GM18517 (cell line): ENCODE data around the gene SFPQ.
"Not testable (repeated sequence)": the region's sequence is repeated elsewhere in the genome, so short reads cannot be mapped to it uniquely, and the experiment has no call there.

Experiments
- ATAC-seq: cut with Tn5 transposase; IDR thresholded peaks from one replicate; pipeline ENCODE4 v1.9.1; 2021; ENCODE audit warnings: mild to moderate bottlenecking, moderate library complexity; ENCODE audit not compliant: unreplicated experiment

The SFPQ gene

DNA sequence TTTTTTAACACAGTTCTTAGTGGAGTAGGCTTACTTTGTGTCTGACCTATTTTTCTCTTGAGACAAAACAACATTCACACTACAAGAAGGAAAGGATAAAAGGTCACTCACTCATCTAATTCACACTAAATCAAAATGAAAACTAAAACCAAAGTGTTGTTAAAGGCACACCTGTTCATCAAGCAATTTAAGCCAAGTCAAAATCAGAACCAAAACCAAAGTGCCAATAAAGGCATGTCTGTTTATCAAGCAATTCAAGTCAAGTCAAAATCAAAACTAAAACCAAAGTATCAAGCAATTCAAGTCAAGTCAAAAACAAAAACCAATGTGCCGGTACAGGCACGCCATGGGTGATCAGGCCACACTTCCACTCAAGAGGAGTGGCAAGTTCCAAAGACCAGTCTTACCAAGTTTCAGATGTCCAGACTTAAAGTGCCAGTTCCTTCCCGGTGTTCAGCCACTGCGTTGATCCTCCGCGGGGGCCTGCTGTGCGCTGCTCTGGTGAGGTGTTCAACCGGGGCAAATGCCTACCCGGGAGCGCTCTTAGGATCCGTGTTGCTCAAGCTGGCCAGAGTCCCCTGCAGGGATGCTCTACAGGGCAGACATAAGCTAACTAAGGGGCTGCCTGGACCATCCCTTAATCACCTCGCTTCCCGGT lies 46.9 kb downstream of the SFPQ start:
- ATAC-seq = not testable (repeated sequence)

DNA sequence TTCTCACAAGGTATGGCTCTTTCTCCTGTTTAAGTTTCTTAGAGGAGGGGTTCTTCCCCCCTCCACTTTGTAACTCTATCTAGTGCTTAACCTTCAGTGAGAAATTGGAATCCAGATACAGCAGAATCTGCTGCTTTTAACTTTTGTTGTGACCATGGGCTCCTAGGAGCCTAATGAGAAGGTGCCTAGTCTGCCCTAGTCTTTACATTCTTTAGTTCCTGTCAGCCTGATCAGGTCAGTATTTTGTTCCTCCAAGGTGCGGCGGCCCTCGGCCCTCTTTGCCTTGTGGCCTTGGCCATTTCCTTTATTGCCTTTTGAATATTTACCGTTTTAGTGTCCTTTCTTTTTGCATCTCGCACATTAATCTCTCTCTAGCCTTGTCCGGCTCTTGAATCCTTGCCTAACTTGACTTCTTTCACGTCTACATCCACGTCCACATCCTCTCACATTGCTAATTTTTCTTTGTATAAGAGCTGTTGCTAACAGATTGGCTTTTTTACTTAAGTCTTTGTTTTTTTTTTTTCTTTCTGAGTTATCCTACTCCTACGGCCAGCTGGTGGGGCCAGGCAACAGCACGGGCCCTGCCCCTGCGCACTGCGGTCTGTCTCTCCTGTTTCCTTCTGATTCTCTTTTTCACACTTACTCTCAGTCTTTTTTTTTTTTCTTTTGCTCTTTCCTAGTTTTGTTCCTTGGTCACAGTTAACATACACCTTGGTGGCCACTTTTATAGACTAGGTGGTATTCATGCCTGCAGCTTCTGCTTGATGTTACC lies 49.0 kb downstream of the SFPQ start:
- no peak for ATAC-seq

DNA sequence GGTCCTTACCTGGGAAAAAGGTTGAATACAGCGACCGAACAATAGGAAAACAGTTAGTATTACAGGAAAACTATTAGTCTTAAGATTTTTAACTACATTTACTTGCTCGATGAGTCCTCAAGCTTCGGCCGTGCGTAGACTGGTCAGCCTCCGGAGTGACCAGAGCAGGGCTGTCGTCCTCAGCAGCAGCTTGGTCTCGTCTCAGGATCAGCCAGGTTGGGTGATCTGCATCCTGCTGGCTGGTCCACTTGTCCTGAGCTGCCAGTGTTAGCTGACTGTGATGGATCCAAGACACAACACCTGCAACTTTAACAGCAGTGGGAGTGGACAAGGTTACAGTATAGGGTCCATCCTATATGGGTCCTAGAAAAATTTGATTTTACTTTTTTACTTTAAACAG lies 50.2 kb downstream of the SFPQ start:
- ATAC-seq = not testable (repeated sequence)

DNA sequence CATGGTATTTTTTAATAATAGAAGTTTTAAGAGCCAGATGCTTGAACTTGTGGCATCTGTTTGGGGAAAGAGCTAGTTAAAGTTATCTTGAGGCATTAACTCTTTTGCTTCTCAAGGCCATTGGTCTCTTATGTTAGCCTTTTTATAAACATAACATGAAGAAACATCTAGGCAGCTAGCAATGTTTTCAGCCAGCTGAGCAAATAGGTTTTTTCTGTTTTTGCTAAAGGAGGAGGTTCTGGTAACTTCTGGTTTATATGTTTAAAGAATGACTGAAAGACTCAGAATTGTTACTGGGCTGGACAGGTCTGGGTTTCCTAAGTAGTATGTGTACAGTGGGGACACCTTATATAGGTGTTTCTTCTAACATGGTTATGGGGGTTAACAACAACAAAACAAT lies 50.7 kb downstream of the SFPQ start:
- not testable (repeated sequence) for ATAC-seq

DNA sequence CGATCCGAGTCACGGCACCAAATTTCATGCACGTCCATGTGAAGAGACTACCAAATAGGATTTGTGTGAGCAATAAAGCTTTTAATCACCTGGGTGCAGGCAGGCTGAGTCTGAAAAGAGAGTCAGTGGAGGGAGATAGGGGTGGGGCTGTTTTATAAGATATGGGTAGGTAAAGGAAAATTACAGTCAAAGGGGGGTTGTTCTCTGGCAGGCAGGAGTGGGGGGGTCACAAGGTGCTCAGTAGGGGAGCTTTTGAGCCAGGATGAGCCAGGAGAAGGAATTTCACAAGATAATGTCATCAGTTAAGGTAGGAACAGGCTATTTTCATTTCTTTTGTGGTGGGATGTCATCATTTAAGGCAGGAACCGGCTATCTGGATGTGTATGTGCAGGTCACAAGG lies 55.4 kb downstream of the SFPQ start:
- not testable (repeated sequence) for ATAC-seq

DNA sequence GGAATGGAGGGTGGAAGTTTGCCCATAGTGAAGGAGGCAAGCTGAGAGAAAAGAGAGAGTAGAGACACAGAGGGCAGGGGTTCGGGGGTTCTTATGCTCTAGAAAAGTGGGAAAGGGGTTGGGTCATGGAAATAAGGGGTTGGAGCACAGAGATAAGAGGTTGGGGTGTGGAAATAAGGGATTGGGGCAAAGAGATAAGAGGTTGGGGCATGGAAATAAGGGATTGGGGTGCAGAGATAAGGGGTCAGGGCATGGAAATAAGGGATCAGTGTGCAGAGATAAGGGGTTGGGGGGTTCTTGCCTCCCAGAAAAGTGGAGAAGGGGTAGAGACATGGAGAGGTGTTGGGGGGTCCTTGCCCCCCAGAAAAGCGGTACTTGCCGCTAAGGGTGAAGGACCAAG lies 56.2 kb downstream of the SFPQ start:
- no peak for ATAC-seq
